ENCODE measurements around the gene ZNF543.

The ZNF543 gene

DNA sequence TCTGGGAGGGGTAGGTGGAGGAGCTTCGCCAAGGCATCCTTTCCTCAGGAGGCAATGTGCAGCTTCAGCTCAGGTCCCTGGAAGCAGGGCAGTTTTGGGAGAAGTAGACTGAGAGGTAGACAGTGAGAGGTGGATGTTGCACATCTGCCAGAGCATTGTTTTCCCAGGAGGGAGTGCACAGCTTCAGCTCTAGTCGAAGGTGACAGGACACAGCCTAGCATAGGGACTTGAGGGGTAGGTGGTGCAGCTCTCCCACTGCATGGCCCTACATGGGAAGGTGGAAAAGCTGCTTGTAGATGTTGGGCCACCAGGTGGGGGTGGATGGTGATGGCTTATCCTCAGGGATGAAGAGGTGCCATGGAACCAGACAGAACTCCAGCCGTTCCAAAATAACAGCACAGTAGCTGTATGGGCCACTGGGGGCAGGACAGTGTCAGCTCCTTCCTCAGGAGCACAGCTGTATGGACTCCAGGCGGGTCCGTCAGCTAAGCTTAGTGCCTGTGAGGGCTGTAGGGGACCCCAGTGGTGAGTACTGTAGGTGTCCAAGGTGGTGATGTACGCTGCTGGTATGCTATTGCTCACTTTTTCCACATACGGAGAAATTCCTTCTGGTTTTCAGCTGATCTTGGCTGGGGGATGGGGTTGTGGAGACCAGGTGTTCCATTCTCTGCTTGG lies 17.4 kb upstream of the ZNF543 start:
- TF ChIP-seq, protein P1, sequence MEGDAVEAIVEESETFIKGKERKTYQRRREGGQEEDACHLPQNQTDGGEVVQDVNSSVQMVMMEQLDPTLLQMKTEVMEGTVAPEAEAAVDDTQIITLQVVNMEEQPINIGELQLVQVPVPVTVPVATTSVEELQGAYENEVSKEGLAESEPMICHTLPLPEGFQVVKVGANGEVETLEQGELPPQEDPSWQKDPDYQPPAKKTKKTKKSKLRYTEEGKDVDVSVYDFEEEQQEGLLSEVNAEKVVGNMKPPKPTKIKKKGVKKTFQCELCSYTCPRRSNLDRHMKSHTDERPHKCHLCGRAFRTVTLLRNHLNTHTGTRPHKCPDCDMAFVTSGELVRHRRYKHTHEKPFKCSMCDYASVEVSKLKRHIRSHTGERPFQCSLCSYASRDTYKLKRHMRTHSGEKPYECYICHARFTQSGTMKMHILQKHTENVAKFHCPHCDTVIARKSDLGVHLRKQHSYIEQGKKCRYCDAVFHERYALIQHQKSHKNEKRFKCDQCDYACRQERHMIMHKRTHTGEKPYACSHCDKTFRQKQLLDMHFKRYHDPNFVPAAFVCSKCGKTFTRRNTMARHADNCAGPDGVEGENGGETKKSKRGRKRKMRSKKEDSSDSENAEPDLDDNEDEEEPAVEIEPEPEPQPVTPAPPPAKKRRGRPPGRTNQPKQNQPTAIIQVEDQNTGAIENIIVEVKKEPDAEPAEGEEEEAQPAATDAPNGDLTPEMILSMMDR (IDR thresholded peaks at IDR 0.05; ENCODE audit: borderline replicate concordance, insufficient read depth, low read depth, low read length) = no peak
- no peak overlapping the region for H3K4me3 ChIP-seq (ENCODE audit: low read depth, low read length)

DNA sequence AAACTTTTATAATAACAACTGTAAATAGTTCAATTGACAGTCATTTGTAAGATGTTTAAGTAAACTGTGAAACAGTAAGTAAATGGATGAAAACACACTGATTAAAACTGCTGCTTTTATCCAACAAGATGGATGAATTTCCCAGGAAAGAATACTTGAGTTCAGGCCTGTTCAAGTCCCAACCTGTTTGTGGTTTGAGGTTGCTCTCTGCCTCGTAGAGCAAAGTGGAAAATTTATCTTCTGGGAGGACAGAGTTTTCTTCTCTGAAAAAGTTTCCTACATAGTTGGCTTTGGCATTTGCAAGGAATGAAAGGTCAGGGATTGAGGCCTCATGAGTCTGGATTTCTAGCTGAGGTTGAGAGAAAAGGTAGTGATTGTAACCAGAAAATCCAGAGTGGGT lies 15.2 kb upstream of the ZNF543 start:
- no peak overlapping the region for H3K4me3 ChIP-seq (ENCODE audit: low read depth, low read length)
- TF ChIP-seq, protein P1 (IDR thresholded peaks at IDR 0.05; ENCODE audit: borderline replicate concordance, insufficient read depth, low read depth, low read length) = no peak

DNA sequence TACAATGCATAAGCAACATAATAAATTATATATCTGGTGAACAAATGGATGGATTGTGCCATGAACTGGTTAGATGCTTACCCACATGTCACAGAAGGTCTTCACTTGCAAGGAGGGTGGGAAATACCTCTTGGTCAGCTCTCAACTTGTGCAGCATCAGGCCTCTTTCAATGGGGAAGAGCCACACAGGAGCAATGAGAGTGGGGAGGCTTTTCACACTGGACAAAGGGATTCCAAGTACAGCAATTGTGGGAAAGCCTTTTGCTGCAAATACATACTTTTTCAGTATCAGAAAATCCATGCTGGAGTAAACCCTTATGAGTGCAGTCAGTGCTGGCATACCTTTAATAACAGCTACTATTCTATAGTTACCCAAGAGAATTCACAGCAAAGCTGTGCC lies 11.8 kb upstream of the ZNF543 start:
- H3K4me3 ChIP-seq (ENCODE audit: low read depth, low read length) = no peak overlapping the region
- TF ChIP-seq, protein P1 (IDR thresholded peaks at IDR 0.05; ENCODE audit: borderline replicate concordance, insufficient read depth, low read depth, low read length) = no peak

DNA sequence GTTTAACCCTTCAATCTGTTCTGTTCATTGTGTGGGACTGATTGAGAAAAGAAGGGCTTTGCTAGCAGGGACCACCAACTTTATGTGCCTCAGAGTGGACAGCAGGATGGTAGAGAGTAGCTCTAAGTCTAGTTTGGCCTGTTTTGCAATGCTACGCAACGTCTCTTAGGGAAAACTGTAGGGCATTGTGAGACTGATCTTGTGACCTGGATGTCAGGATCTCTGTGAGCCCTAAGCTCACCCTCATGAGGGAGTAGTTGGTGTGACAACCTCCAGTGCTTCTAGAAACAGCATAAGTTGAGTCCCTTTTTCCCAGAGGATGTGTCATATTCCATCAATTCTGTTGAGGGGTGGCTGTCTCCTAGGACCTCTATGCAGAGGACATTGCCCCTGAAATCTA lies 9.5 kb upstream of the ZNF543 start:
- TF ChIP-seq, protein P1 (IDR thresholded peaks at IDR 0.05; ENCODE audit: borderline replicate concordance, insufficient read depth, low read depth, low read length) = no peak
- no peak overlapping the region for H3K4me3 ChIP-seq (ENCODE audit: low read depth, low read length)

DNA sequence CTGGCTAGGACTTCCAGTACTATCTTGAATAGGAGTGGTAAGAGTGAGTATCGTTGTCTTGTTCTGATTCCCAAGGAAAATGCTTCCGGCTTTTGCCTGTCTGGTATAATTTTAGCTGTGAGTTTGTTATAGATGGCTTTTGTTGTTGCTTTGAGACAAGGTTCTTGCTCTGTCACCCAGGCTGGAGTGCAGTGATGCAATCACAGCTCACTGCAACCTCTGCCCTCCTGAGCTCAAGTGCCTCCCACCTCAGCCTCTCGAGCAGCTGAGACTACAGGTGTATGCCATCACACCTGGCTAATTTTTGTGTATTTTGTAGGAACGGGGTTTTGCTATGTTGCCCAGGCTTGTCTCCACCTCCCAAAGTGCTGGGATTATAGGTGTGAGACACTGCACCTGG lies 6.1 kb upstream of the ZNF543 start:
- TF ChIP-seq, protein P1 (IDR thresholded peaks at IDR 0.05; ENCODE audit: borderline replicate concordance, insufficient read depth, low read depth, low read length) = no peak
- no peak overlapping the region for H3K4me3 ChIP-seq (ENCODE audit: low read depth, low read length)

DNA sequence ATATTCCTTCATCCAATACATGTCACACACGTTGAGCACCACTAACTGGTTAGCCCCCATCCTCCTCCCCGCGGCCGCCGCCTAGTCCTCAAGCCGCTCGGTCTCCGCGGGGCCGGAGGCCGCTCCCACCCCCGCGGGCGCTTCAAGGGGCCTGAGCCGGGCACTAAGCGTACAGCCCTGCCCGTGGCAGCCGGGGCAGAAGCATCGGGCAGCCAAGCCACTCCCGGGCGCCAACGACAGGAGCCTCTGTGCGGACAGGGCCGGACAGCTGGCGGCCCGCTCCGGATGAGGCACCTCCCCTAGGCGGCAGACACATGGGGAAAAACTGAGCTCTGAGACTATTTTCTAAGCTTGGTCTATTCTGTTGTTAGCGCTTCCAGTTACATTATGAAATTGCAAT lies 2.8 kb upstream of the ZNF543 start:
- H3K4me3 ChIP-seq (ENCODE audit: low read depth, low read length) = no peak overlapping the region
- TF ChIP-seq, protein P1 (IDR thresholded peaks at IDR 0.05; ENCODE audit: borderline replicate concordance, insufficient read depth, low read depth, low read length) = no peak

DNA sequence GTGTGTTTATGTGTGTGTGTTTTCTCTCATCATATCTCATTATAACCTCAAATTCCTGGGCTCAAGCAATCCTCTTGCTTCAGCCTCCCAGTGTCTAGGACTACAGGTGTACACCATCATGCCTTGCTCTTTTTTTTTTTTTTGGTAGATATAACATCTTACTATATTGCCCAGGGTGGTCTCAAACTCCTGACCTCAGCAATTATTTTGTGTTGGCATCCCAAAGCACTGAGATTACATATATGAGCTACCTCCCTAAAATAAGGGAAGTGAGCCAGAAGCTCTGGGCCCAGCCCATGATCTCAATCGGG lies 448 bp upstream of the ZNF543 start:
- TF ChIP-seq, protein P1 (IDR thresholded peaks at IDR 0.05; ENCODE audit: borderline replicate concordance, insufficient read depth, low read depth, low read length) = no peak
- peak overlapping the region; percentile 86 for H3K4me3 ChIP-seq (ENCODE audit: low read depth, low read length)
